Karpas-422 (cell line): Measurements from ENCODE around the gene LARGE1. TPM values are rescaled to one million over a fixed set of nuclear protein-coding genes. Genes with fewer than 3 reads are reported as not detected.
"Not testable (repeated sequence)": the region's sequence is repeated elsewhere in the genome, so short reads cannot be mapped to it uniquely, and the experiment has no call there.

ENCODE experiments used
- DNase-seq: peaks from one replicate; pipeline ENCODE4 v3.0.0-alpha.2; 2015
- H2AFZ ChIP-seq: fragments of 200-600 bp; sonication (generic); 2 replicates; pipeline ENCODE4 v1.6.1; 2014; ENCODE audit warnings: antibody characterized with exemption, low read length, mixed read lengths
- H3K27ac ChIP-seq: fragments of 200-600 bp; sonication (generic); 2 replicates; pipeline ENCODE4 v1.5.1; 2014; ENCODE audit warnings: mild to moderate bottlenecking, low read length, moderate library complexity
- H3K27me3 ChIP-seq: fragments of 200-600 bp; sonication (generic); 2 replicates; pipeline ENCODE4 v1.6.1; 2014; ENCODE audit warnings: low read length, mixed read lengths
- H3K36me3 ChIP-seq: fragments of 200-600 bp; sonication (generic); 2 replicates; pipeline ENCODE4 v1.6.1; 2014; ENCODE audit warnings: low read length, mixed read lengths; ENCODE audit not compliant: insufficient read depth
- H3K4me1 ChIP-seq: fragments of 200-600 bp; sonication (generic); 2 replicates; pipeline ENCODE4 v1.6.1; 2014; ENCODE audit warnings: mild to moderate bottlenecking, low read length, mixed read lengths
- H3K4me2 ChIP-seq: fragments of 200-600 bp; sonication (generic); 2 replicates; pipeline ENCODE4 v1.6.1; 2014; ENCODE audit warnings: low read length, low read depth, mild to moderate bottlenecking; ENCODE audit not compliant: poor library complexity, severe bottlenecking
- H3K4me3 ChIP-seq: fragments of 200-600 bp; sonication (generic); 2 replicates; pipeline ENCODE4 v1.5.1; 2014; ENCODE audit warnings: mild to moderate bottlenecking, antibody characterized with exemption, low read length, mixed read lengths
- H3K79me2 ChIP-seq: fragments of 200-600 bp; sonication (generic); 2 replicates; pipeline ENCODE4 v1.6.1; 2014; ENCODE audit warnings: mild to moderate bottlenecking, low read length, mixed read lengths
- H3K9ac ChIP-seq: fragments of 200-600 bp; sonication (generic); 2 replicates; pipeline ENCODE4 v1.6.0; 2014; ENCODE audit warnings: low read length
- H3K9me2 ChIP-seq: fragments of 200-600 bp; sonication (generic), shearing (Covaris generic); replicated peaks from 2 replicates; pipeline ENCODE4 v1.6.0; 2014; ENCODE audit warnings: mild to moderate bottlenecking, low read length, moderate library complexity; ENCODE audit not compliant: insufficient read depth
- H3K9me3 ChIP-seq: fragments of 300-700, 200-600 bp; sonication (generic); 2 replicates; pipeline ENCODE4 v1.6.1; 2014; ENCODE audit warnings: low read length, mixed read lengths
- H4K20me1 ChIP-seq: fragments of 200-600 bp; sonication (generic); 2 replicates; pipeline ENCODE4 v1.6.1; 2014; ENCODE audit warnings: mild to moderate bottlenecking, antibody characterized with exemption, low read length, low read depth; ENCODE audit not compliant: insufficient read depth
- total RNA-seq: library from RNA; depleted of rRNA; stranded (reverse); fragments of >200 nt; shearing (Covaris generic); gene quantifications from 2 replicates; pipeline ENCODE4 v1.2.3, GENCODE V29; 2014; ENCODE audit warnings: low replicate concordance

LARGE1 gene
- total RNA-seq, 1 experiment from 2014 or later, result 0.15 TPM

DNA sequence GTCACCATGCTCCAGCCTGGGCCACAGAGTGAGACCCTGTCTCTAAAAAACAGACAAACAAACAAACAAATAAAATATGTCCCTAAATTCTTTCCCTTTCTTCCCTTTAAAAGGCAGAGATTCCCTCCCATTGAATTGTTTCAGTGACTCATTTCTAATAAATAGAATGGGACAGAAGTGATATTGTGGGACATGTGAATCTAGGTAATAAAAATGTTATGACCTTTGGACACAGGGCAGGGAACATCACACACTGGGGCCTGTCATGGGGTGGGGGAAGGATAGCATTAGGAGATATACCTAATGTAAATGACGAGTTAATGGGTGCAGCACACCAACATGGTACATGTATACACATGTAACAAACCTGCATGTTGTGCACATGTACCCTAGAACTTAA is 459.0 kb downstream of the LARGE1 start:
- not testable (repeated sequence) for H3K9ac ChIP-seq, H4K20me1 ChIP-seq, H3K4me3 ChIP-seq, H3K9me3 ChIP-seq, H3K4me1 ChIP-seq, H3K27me3 ChIP-seq, H3K4me2 ChIP-seq, H3K27ac ChIP-seq, H3K36me3 ChIP-seq, H3K9me2 ChIP-seq, H2AFZ ChIP-seq, DNase-seq, H3K79me2 ChIP-seq

DNA sequence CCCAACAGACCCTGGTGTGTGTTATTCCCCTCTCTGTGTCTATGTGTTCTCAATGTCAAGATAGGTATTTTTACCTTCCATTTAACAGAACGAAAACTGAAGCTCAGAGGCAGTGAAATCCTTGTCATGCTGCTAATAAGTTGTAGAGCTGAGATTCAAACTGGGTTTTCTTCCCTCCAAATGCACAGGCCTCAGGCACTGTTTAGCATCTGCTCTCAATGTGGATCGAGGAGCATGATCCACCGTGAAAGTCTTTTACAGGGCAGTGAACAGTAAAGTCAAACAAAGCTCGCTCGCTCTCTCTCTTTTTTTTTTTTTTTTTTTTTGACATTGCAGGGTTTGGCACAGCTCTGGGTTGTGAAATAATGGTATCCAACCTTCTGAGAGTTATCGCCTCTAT is 461.1 kb downstream of the LARGE1 start:
- H3K9me2 ChIP-seq, result no peaks in the 10 kb centered on the region
- no peak overlapping the region for H3K27ac ChIP-seq
- H3K9ac ChIP-seq, result no peak overlapping the region
- no peaks in the 10 kb centered on the region for H3K27me3 ChIP-seq
- H4K20me1 ChIP-seq, result no peaks in the 10 kb centered on the region
- H3K4me1 ChIP-seq, result no peaks in the 10 kb centered on the region
- H3K79me2 ChIP-seq, result no peaks in the 10 kb centered on the region
- H3K36me3 ChIP-seq, result no peaks in the 10 kb centered on the region
- no peak overlapping the region for H2AFZ ChIP-seq
- no peak for DNase-seq
- H3K4me3 ChIP-seq, result no peak overlapping the region
- no peaks in the 10 kb centered on the region for H3K9me3 ChIP-seq
- H3K4me2 ChIP-seq, result no peak overlapping the region

DNA sequence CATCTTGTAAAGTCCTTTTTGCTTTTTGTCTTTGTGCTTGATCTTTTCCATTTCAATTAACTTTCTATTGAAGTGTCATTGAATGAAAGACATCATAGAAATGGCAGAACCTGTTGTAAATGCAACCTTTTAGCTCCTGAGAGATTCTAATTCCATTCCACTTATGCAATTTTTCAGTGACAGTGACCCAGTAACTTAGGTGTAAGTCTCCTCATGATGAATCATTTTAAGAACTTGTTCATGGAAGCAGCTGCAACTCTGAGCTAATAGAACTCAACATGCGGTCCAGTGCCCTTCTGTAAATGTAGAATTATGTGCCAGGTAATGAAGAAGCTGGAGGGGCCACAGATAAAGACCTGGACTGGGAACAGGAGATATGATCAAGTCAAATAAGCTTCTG is 463.8 kb downstream of the LARGE1 start:
- Histone ChIP-seq H3K79me2 (no peaks in the 10 kb centered on the region), H3K27me3 (no peaks in the 10 kb centered on the region), H4K20me1 (no peaks in the 10 kb centered on the region), H3K4me2 (no peak overlapping the region), H3K4me3 (no peak overlapping the region), H2AFZ (no peak overlapping the region), H3K27ac (no peak overlapping the region), H3K9me3 (no peaks in the 10 kb centered on the region), H3K9ac (no peak overlapping the region), H3K9me2 (no peaks in the 10 kb centered on the region), H3K36me3 (no peaks in the 10 kb centered on the region), H3K4me1 (no peaks in the 10 kb centered on the region)
- DNase-seq, result no peak

DNA sequence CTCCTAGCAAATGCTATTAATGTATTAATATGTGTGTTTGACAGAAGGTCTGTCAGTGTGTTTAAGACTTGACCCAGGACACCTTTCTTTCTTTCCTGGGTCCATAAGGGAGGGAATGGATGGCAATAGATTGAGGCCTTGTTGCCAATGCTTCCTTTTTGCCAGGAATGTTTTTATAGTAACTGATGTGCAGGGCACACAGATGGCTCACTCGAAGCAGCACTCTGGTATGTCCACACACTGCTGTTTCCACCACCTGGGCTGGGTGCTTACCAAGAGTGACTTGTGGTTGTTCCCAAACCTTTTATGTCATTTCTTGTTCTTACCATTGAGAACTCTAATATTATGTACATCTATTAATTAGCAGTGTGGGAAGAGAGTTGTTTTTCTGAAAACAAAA is 465.2 kb downstream of the LARGE1 start:
- Histone ChIP-seq H3K36me3 (no peaks in the 10 kb centered on the region), H3K4me1 (no peaks in the 10 kb centered on the region), H3K9me3 (no peaks in the 10 kb centered on the region), H3K4me2 (no peak overlapping the region), H3K27ac (no peak overlapping the region), H3K79me2 (no peaks in the 10 kb centered on the region), H4K20me1 (no peaks in the 10 kb centered on the region), H3K27me3 (no peaks in the 10 kb centered on the region), H3K4me3 (no peak overlapping the region), H3K9ac (no peak overlapping the region), H3K9me2 (no peaks in the 10 kb centered on the region), H2AFZ (no peak overlapping the region)
- no peak for DNase-seq

DNA sequence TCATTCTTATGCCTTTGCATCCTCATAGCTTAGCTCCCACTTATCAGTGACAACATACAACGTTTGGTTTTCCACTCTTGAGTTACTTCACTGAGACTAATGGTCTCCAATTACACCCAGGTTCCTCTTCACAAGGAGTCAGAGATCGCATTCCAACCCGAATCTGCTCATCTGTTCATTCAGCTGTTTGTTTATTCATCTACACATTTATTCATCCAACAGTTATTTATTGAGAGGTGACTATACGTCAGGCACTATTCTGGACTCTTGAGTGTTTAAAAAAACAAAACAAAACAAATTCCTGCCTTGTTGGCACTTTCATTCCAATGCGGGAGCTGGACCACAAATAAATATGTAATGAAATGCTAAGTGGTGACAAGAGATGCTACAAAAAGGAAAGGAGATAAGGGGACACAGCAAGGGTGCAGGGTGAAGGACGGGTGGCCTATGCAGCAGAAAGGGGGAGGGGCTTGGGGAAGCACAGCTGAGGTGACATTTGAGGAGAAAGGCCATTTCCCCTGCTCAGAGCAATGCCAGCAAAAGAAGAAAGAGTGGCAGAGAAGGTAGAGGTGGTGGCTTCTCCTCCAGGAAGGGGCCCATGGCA is 468.3 kb downstream of the LARGE1 start:
- no peaks in the 10 kb centered on the region for H3K27me3 ChIP-seq
- no peaks in the 10 kb centered on the region for H4K20me1 ChIP-seq
- H3K4me1 ChIP-seq, result no peaks in the 10 kb centered on the region
- H3K4me3 ChIP-seq, result no peak overlapping the region
- H3K4me2 ChIP-seq, result no peak overlapping the region
- no peaks in the 10 kb centered on the region for H3K9me3 ChIP-seq
- no peaks in the 10 kb centered on the region for H3K9me2 ChIP-seq
- no peak for DNase-seq
- H3K27ac ChIP-seq, result no peak overlapping the region
- no peaks in the 10 kb centered on the region for H3K79me2 ChIP-seq
- no peaks in the 10 kb centered on the region for H3K36me3 ChIP-seq
- no peak overlapping the region for H3K9ac ChIP-seq
- no peak overlapping the region for H2AFZ ChIP-seq

DNA sequence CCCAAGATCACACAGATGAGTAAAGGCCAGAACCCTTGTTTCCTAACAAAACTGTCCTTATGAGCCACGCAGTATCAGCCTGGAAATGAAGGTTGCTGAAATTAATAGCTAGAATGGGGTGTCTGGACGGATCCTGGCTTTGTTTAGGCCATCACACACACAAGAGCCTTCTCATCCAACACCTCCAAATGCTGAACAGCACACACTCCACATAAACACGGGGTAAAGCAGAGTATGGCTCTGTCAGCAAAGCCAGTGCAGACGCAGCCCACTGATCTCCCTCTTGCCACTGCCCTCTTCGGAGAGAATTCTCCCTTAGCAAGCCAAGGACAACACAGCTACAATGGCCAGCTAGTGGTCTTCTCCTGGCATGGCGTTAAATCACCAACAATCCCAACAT is 469.5 kb downstream of the LARGE1 start:
- DNase-seq, result no peak
- Histone ChIP-seq H4K20me1 (no peaks in the 10 kb centered on the region), H3K79me2 (no peaks in the 10 kb centered on the region), H3K27me3 (no peaks in the 10 kb centered on the region), H2AFZ (no peak overlapping the region), H3K9me3 (no peaks in the 10 kb centered on the region), H3K4me1 (no peaks in the 10 kb centered on the region), H3K27ac (no peak overlapping the region), H3K9me2 (no peaks in the 10 kb centered on the region), H3K9ac (no peak overlapping the region), H3K4me3 (no peak overlapping the region), H3K4me2 (no peak overlapping the region), H3K36me3 (no peaks in the 10 kb centered on the region)

DNA sequence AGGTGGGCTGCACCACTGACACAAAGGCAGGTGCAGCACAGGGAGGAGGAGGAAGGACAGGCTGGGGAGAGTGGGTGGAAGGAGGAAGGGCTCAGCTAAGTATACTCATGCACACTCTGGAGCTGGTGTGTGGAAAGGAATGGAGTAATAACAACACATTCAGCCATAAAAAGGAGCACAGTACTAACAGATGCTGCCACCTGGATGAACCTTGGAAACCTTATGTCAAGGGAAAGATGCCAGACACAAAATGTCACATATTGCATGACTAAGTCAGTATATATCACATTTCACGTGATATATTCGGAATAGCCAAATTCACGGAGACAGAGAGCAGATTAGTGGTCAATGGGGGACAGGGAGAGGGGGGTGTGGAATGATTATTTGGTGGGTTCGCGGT is 472.5 kb downstream of the LARGE1 start:
- Histone ChIP-seq H3K36me3 (no peaks in the 10 kb centered on the region), H3K9me2 (no peaks in the 10 kb centered on the region), H3K4me3 (no peak overlapping the region), H3K27ac (no peak overlapping the region), H3K4me2 (no peak overlapping the region), H4K20me1 (no peaks in the 10 kb centered on the region), H2AFZ (no peak overlapping the region), H3K27me3 (0 out of 2 replicates have a peak, but pooled peaks cover 3% of the 10 kb centered on the region), H3K79me2 (no peaks in the 10 kb centered on the region), H3K4me1 (no peaks in the 10 kb centered on the region), H3K9ac (no peak overlapping the region), H3K9me3 (no peaks in the 10 kb centered on the region)
- no peak for DNase-seq

DNA sequence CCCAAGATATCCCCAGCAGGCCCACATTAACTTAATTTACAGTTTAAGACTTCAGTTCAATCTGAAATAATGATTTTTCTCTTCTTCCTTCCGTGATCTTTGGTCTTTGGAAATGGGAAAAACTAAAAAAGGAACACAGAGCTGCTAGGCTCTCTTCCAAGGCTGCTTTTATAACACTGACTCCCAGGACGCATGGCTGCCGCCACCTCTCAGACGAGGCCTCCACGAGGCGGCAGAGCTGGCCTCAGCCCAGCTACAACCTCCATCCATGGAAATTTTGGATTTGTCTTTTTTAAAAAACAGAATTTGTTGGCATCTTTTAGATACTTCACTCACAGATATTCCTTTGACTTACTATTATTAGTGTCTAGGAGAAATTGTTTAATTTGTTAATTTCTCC is 476.6 kb downstream of the LARGE1 start:
- Histone ChIP-seq H3K9me3 (no peaks in the 10 kb centered on the region), H2AFZ (no peak overlapping the region), H3K4me2 (no peak overlapping the region), H4K20me1 (no peaks in the 10 kb centered on the region), H3K9ac (no peak overlapping the region), H3K27ac (no peak overlapping the region), H3K9me2 (no peaks in the 10 kb centered on the region), H3K4me1 (no peaks in the 10 kb centered on the region), H3K79me2 (no peaks in the 10 kb centered on the region), H3K4me3 (no peak overlapping the region), H3K36me3 (no peaks in the 10 kb centered on the region), H3K27me3 (0 out of 2 replicates have a peak, but pooled peaks cover 3% of the 10 kb centered on the region)
- no peak for DNase-seq

DNA sequence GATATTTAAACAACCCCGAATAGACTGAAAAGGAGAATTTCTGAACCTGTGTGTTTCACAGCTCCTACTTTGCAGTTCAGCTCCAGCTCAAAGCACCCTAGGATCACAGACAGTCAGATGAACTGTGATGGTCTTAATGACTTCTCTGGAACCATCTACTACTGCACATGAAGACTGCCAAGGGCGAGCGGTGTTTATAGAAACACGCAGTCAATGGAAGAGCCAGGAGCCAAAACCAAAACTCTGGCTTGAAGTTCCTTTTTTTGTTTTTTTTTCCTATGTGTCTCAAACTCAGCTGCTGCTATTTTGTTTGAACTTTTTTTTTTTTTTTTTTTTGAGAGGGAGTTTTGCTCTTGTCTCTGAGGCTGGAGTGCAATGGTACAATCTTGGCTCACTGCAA is 479.5 kb downstream of the LARGE1 start:
- Histone ChIP-seq H3K4me1 (no peaks in the 10 kb centered on the region), H3K4me2 (no peak overlapping the region), H2AFZ (no peak overlapping the region), H3K9ac (no peak overlapping the region), H3K9me2 (no peaks in the 10 kb centered on the region), H3K27me3 (0 out of 2 replicates have a peak, but pooled peaks cover 3% of the 10 kb centered on the region), H3K79me2 (no peaks in the 10 kb centered on the region), H3K36me3 (no peaks in the 10 kb centered on the region), H3K9me3 (no peaks in the 10 kb centered on the region), H3K4me3 (no peak overlapping the region), H4K20me1 (no peaks in the 10 kb centered on the region), H3K27ac (no peak overlapping the region)
- no peak for DNase-seq
